ENCODE measurements around the gene UNC5B.

UNC5B gene

DNA sequence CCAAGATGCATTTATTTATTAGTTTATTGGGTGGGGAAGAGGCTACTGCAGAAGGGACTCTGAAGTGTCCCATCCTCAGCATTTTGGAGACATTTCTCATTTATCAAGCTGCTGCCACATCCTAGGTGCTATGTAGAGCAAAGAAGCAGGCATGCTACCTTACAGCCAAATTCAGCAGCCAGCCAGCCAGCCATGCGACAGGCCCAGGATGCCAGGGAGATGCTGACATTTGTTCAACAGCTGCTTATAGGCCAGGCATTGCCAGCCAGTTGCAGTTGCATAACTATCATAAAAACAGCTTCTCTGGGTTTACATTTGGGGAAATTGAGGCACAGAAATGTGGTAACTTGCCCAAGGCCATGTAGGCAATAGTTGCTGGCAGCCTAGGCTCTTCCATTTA is 109.0 kb downstream of the UNC5B start:
- no peak overlapping the region for H3K9ac ChIP-seq (ENCODE audit: low read depth, low read length)
- no peaks in the 10 kb centered on the region for H3K36me3 ChIP-seq (ENCODE audit: insufficient read depth, low read length)
- no peaks in the 10 kb centered on the region for H3K9me3 ChIP-seq (ENCODE audit: control insufficient read depth, insufficient read depth, low read length)
- no peaks in the 10 kb centered on the region; the same call in 1 of the 2 replicates for H3K4me1 ChIP-seq (ENCODE audit: insufficient read depth, low read length)

DNA sequence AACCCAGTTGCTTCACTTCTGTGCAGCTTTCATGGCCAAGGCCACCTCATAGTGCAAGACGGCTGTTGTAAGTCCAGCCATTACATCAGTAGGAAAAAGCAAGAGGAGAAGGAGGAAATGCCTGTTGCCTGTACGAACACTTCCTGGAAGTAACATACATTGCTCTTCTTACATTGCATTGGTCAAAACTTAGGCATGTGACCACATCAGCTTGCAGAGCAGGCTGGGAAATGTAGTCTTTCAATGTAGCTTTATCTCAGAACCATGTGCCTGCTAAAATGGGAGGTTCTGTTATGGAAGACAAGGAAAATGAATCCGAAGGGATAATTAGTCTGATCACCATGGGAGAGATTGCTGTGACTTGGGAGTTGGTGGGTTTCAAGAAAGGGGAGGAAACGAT is 111.0 kb downstream of the UNC5B start:
- H3K4me1 ChIP-seq (ENCODE audit: insufficient read depth, low read length) = no peaks in the 10 kb centered on the region
- no peaks in the 10 kb centered on the region for H3K9me3 ChIP-seq (ENCODE audit: control insufficient read depth, insufficient read depth, low read length)
- H3K36me3 ChIP-seq (ENCODE audit: insufficient read depth, low read length) = no peaks in the 10 kb centered on the region
- H3K9ac ChIP-seq (ENCODE audit: low read depth, low read length) = no peak overlapping the region

DNA sequence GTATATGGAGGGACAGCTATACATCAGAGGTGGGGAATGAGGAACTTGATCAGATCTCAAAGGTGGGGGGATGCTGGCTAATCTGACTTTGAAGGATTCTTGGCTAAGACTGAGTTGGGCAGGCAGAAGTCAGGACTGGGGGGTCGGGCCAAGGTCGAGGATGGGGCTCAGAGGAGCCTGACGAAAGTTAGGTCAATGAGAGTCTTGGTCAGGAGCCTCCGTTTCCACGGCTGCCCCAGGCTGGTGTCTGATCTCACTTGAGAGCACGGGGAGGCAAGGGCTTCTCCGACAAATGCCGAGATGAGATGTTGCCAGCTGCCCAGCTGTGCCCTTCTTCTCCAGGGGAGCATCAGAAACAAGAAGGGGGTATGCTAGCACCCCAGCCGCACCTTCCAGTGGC is 112.4 kb downstream of the UNC5B start:
- Histone ChIP-seq H3K36me3 (ENCODE audit: insufficient read depth, low read length) (no peaks in the 10 kb centered on the region), H3K9ac (ENCODE audit: low read depth, low read length) (no peak overlapping the region), H3K9me3 (ENCODE audit: control insufficient read depth, insufficient read depth, low read length) (no peaks in the 10 kb centered on the region), H3K4me1 (ENCODE audit: insufficient read depth, low read length) (no peaks in the 10 kb centered on the region)

DNA sequence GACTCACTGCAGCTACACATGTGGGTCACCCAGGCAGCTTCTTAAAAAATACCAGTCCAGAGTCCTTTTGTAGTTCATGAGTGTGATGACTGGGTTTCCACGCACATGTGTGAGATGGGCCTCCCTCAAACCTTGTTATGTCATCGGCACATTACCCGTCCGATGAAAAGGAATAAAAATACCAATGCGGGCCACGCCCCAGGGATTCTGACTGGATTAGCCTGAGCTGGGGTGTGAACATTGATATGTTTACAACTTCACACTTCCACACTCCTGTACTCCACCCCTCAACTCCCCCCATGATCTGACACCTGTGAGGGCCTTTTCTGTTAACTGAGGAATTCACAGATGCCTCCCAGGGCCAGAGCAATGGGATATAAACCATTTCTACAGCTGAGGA is 112.9 kb downstream of the UNC5B start:
- no peak overlapping the region for H3K9ac ChIP-seq (ENCODE audit: low read depth, low read length)
- H3K4me1 ChIP-seq (ENCODE audit: insufficient read depth, low read length) = no peaks in the 10 kb centered on the region
- no peaks in the 10 kb centered on the region for H3K9me3 ChIP-seq (ENCODE audit: control insufficient read depth, insufficient read depth, low read length)
- no peaks in the 10 kb centered on the region for H3K36me3 ChIP-seq (ENCODE audit: insufficient read depth, low read length)

DNA sequence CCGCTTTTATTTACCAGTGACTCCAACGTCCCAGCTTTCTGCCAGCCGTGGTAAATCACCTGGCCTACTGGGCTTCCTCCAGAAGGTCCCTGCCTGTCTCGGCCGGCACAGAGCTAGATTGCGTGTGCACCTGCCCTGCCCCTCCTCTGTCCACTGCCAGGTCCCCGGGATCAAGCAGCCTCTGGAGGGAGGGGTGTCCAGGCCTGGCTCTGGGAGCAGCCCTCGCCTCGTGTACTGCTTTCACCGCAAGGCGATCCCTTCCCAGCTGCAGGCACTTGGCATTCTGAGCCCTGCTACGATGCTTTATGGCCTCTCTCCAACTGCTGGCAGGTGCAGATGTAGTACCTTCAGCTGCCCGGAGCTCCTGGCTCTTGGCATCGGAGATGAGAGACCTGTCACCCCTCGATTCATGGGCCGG is 114.1 kb downstream of the UNC5B start:
- Histone ChIP-seq H3K9me3 (ENCODE audit: control insufficient read depth, insufficient read depth, low read length) (no peaks in the 10 kb centered on the region), H3K36me3 (ENCODE audit: insufficient read depth, low read length) (no peaks in the 10 kb centered on the region), H3K9ac (ENCODE audit: low read depth, low read length) (no peak overlapping the region), H3K4me1 (ENCODE audit: insufficient read depth, low read length) (no peaks in the 10 kb centered on the region)

DNA sequence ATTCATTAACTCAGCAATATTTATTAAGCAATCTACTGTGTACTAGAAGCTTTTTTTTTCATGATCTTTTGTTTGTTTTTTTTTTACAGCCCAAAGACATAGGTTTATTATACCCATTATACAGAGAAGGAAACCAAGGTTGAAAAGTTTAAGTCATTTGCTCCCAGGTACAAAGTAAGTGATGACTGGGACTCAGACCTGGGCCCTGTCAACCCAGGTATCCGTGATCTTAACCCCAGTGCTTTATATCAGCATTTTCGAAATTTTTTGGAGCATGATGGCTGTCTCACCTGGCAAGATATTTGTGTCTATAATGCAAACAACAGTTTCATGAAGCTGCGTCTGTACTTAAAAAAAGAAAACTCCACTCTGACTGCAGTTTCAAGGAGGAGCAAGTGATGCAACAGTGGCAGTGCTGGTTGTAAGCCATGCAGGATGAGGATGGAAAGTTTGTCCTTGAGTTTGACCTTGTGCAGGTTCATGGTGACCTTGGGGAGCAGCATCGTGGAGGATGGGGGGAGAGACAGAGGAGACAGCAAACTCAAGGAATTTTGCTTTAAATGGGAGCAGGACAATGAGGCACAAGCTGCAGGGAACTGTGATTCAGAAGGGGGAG is 118.5 kb downstream of the UNC5B start:
- Histone ChIP-seq H3K4me1 (ENCODE audit: insufficient read depth, low read length) (no peaks in the 10 kb centered on the region), H3K36me3 (ENCODE audit: insufficient read depth, low read length) (peaks cover 3% of the 10 kb centered on the region; the same call in 1 of the 2 replicates), H3K9me3 (ENCODE audit: control insufficient read depth, insufficient read depth, low read length) (no peaks in the 10 kb centered on the region), H3K9ac (ENCODE audit: low read depth, low read length) (no peak overlapping the region)

DNA sequence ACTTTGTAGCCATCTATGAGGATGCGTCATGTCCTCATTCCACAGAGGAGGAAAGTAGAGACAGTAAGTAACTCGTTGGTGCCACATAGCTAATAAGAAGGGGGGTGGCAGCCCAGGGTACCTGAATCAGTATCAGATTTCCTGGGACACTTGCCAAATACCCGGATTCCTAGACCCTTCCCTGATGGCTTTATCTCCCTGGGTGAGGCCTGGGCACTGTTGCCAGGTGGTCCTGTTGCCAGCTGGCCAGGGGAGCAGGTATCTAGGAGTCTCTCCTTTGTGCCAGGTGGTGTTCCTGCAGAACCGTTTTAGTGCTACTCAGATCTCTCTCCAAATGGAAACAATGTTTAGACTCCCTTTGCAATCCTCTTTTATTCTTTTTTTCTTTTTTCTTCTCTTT is 119.4 kb downstream of the UNC5B start:
- no peaks in the 10 kb centered on the region for H3K9me3 ChIP-seq (ENCODE audit: control insufficient read depth, insufficient read depth, low read length)
- H3K36me3 ChIP-seq (ENCODE audit: insufficient read depth, low read length) = peaks cover 3% of the 10 kb centered on the region; the same call in 1 of the 2 replicates
- H3K9ac ChIP-seq (ENCODE audit: low read depth, low read length) = no peak overlapping the region
- peaks cover 7% of the 10 kb centered on the region for H3K4me1 ChIP-seq (ENCODE audit: insufficient read depth, low read length)

DNA sequence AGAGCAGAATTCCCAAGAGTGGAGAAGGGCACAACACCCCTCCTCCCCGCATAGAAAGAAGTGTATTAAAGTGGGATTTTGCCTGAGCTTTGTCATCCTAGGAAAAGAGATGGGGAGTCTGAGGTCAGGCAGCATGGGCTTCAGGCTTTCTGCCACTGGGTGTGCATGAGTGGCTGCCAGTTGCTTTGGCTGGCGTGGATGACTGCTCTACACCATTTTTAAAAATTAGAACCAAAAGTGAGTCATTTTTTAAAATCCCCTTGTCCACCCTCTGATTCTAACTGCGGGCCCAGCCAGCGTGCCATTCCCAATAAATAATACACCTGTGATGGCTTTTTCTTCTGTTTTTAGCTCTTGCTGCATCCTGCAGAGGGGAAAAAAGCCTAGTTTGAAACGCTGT is 120.1 kb downstream of the UNC5B start:
- Histone ChIP-seq H3K9ac (ENCODE audit: low read depth, low read length) (no peak overlapping the region), H3K4me1 (ENCODE audit: insufficient read depth, low read length) (peaks cover 14% of the 10 kb centered on the region), H3K36me3 (ENCODE audit: insufficient read depth, low read length) (peaks cover 3% of the 10 kb centered on the region; the same call in 1 of the 2 replicates), H3K9me3 (ENCODE audit: control insufficient read depth, insufficient read depth, low read length) (no peaks in the 10 kb centered on the region)

DNA sequence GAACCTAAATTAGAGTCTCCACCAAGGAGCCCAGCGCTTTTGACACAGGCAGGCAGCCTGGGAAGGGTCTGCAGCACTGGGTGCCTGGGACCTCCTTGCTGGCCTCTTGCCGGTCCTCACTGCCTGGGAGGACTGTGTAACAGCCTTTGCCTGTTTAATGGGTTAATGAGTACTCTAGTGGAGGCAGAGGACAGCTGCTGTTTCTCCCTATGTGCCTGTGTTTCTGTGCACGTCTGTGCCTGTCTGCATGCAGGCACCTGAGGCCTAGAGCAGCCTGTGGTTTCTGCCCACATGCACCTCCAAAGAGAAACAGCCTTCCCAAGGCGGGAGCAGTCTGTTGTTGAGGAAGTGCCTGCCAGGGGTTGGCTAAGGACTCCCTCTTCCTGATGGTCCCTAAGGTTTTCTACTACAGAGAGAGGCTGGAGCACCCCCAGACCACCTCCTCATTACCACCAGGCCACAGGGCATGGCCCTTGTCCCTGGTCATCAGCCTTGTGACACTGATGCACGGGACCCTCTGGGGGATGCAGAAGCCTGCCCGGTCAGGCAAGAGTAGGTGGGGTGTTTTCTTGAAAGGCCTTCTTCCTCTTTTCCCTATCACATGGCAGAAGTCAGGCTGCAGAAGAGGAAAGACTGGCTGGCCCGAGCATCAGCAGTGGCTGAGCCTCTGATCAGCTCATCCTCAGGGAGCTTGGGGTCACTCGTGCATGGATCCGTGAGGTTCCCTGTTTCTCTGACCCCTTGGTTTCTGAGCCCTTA is 120.9 kb downstream of the UNC5B start:
- Histone ChIP-seq H3K4me1 (ENCODE audit: insufficient read depth, low read length) (peaks cover 16% of the 10 kb centered on the region), H3K9ac (ENCODE audit: low read depth, low read length) (no peak overlapping the region), H3K36me3 (ENCODE audit: insufficient read depth, low read length) (peaks cover 3% of the 10 kb centered on the region; the same call in 1 of the 2 replicates), H3K9me3 (ENCODE audit: control insufficient read depth, insufficient read depth, low read length) (no peaks in the 10 kb centered on the region)

DNA sequence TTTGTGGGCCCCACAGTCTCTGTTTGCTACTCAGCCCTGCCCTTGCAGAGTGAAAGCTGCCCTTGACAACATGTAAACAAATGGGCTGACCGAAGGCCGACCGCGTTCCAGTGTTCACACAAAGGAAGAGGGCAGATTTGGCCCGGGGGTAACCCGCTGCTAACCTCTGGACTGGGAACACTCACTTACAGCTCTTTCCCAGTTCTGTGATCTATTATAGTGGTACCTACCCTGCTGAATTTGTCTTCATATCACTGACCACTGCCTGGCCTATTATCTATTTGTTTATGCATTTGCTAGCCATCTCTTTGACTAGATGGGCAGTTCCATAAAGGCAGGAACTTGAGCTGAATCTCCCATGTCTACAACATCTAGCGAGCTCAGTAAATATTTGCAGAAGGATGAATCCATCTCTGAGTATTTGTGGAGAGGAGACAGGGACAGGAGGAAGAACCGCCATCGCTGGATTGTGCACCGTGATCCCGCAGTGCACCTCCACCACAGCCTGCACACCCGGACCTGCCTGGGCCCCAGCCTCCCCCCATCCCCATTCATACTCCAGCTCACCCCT is 121.9 kb downstream of the UNC5B start:
- Histone ChIP-seq H3K9ac (ENCODE audit: low read depth, low read length) (no peak overlapping the region), H3K4me1 (ENCODE audit: insufficient read depth, low read length) (peaks cover 16% of the 10 kb centered on the region), H3K36me3 (ENCODE audit: insufficient read depth, low read length) (peaks cover 3% of the 10 kb centered on the region; the same call in 1 of the 2 replicates), H3K9me3 (ENCODE audit: control insufficient read depth, insufficient read depth, low read length) (no peaks in the 10 kb centered on the region)

DNA sequence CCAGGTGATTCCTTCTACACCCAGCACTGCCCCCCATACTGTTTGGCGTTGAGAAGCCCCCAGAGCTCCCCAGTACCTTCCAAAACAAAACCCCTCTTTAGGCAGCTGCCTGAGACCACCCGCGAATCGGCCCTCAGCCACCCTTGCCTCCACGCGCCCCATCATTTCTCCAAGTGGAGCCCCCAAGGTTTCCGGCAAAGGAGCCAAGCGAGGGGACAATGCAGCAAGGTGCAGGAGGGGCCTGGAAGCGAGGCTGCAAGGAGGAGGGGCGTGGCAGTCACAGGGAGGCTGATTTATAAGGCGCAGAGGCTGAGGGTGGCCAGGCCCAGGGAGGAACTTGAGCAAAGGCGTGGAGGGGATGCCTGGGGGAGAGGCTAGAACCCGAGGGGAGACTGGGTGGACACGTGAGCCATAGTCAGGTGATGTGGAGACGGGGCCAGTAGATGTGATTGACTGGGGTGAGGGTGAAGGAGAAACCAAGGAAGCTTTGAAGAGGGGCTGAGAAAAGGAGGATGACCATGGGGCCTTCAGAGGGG is 122.9 kb downstream of the UNC5B start:
- peaks cover 3% of the 10 kb centered on the region; the same call in 1 of the 2 replicates for H3K36me3 ChIP-seq (ENCODE audit: insufficient read depth, low read length)
- no peaks in the 10 kb centered on the region for H3K9me3 ChIP-seq (ENCODE audit: control insufficient read depth, insufficient read depth, low read length)
- H3K4me1 ChIP-seq (ENCODE audit: insufficient read depth, low read length) = peaks cover 16% of the 10 kb centered on the region
- no peak overlapping the region for H3K9ac ChIP-seq (ENCODE audit: low read depth, low read length)

DNA sequence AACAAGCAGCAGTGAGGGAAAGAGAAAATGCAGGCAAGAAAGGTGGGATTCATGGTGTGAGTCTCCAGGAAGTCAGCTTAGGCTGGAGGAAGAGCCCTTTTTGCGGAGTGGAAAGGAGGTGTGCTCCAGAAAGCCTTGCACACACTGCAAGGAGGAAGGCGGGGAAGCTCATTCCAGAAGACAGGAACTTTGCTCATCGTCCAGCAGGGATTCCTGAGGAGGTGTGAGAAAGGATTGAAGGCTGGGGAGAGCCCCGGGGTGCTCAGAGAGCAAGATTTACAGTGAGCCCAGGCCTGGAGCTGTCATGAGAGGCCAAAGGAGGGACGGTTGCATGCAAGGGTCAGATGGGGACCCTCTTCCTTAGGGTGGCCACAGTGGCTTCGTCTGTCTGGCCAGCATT is 124.3 kb downstream of the UNC5B start:
- Histone ChIP-seq H3K9ac (ENCODE audit: low read depth, low read length) (no peak overlapping the region), H3K9me3 (ENCODE audit: control insufficient read depth, insufficient read depth, low read length) (no peaks in the 10 kb centered on the region), H3K4me1 (ENCODE audit: insufficient read depth, low read length) (peaks cover 16% of the 10 kb centered on the region), H3K36me3 (ENCODE audit: insufficient read depth, low read length) (peaks cover 3% of the 10 kb centered on the region; the same call in 1 of the 2 replicates)

DNA sequence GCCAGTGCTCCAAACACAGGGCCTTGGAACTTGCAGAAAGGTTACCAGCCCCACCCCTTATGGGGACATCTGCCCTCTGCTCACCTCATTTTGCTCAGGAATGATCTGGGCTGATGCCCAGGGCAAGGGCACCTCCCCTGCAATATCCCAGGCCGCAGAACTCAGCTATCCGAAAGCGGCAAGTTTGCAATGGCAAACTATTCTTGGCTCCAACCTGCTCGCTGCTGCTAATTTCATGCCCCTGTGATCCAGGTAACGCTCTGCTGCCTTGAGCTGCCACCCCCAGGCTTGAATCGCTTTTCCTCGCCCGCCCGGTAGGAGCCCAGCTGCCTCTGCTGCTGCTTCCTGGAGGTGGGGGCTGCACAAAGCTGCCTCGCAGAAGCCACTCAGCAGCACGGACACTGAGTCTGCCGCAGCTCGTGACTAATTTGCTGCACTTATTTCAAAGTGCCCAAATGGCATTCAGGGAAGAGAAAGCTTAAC is 124.9 kb downstream of the UNC5B start:
- Histone ChIP-seq H3K4me1 (ENCODE audit: insufficient read depth, low read length) (peaks cover 16% of the 10 kb centered on the region), H3K9ac (ENCODE audit: low read depth, low read length) (no peak overlapping the region), H3K9me3 (ENCODE audit: control insufficient read depth, insufficient read depth, low read length) (no peaks in the 10 kb centered on the region), H3K36me3 (ENCODE audit: insufficient read depth, low read length) (no peaks in the 10 kb centered on the region)

DNA sequence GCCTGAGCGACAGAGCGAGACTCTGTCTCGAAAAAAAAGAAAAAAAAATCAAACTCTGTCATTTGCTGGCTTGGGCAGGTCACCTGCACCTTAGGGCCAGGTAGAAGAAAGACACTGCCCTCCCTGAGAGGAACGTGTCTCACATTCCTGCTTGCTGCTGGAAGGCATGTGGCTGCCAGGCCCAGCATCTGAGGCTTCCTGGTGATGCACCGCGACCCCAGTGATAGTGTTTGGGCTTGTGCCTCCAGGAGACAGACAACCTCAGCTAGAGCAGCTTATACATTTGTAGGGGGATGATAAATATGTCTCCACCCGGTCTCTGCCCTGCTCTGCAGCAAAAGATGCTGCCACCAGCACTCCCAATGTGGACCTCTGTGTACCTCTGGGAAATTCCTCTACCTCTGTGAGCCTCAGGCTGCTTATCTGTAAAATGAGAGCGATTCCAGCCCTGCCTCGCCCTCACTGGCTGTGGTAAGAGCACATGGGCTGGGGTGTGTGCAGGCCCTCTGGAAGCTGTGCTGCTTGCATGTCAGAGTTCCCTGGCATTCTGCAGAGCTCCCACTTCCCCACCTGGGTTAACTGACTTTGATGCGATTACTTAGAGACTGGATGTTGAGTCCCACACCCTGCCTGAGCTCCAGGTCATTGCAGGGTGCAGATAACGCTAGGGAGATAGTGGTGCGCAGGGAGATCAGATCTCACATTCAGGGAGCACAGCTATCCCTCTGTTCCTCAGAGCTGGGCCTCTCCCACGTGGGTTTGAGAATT is 126.5 kb downstream of the UNC5B start:
- Histone ChIP-seq H3K4me1 (ENCODE audit: insufficient read depth, low read length) (peaks cover 24% of the 10 kb centered on the region), H3K9me3 (ENCODE audit: control insufficient read depth, insufficient read depth, low read length) (no peaks in the 10 kb centered on the region), H3K36me3 (ENCODE audit: insufficient read depth, low read length) (no peaks in the 10 kb centered on the region)

More for the DNA sequence above, 126.5 kb downstream of the UNC5B start:
- no peak overlapping the region for H3K9ac ChIP-seq (ENCODE audit: low read depth, low read length)
